ENCODE results near the gene GRID2IP.

DNA sequence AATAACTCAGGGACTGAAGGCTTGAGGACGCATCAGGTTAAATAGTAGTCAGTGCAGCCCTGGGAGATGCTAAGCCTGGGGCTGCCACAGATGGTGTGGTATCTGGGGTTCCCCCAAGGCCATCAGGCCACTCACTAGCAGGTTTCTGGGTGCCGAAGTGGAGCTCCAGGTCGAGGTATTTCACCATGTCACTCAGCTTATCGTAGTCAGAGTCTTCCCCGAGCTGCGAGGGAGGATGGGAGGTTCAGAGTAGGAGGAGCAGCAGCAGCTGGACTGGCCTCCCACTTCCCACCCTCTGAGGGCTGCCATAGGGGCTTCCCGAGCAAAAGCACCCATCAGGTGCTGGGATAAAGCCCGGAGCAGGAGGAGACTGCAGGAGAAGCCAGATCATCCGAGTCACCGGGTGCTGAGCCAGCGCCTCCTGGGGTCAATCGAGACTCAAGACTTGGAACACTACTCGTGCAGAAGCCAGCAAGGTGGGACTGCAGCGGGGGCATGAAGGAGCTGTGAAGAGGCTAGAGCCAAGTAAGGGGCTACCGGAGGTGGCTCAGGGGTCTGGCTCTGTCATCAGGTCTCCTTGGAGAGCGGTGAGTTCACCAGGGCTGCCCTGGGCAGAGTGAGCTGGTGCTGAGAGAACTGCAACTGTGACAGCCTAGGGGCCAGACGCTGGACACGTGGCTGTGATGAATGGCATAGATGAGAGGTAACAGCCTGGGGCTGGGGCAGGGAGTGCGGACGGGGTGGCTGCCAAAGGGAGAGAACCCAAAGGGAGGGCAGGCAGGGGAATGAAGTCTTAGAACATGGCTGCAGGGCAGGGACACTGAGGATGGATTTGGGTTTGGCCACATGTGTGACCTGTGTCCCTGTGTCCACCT lies 45.3 kb downstream of the GRID2IP start:
- TF ChIP-seq, protein P1, sequence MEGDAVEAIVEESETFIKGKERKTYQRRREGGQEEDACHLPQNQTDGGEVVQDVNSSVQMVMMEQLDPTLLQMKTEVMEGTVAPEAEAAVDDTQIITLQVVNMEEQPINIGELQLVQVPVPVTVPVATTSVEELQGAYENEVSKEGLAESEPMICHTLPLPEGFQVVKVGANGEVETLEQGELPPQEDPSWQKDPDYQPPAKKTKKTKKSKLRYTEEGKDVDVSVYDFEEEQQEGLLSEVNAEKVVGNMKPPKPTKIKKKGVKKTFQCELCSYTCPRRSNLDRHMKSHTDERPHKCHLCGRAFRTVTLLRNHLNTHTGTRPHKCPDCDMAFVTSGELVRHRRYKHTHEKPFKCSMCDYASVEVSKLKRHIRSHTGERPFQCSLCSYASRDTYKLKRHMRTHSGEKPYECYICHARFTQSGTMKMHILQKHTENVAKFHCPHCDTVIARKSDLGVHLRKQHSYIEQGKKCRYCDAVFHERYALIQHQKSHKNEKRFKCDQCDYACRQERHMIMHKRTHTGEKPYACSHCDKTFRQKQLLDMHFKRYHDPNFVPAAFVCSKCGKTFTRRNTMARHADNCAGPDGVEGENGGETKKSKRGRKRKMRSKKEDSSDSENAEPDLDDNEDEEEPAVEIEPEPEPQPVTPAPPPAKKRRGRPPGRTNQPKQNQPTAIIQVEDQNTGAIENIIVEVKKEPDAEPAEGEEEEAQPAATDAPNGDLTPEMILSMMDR (IDR thresholded peaks at IDR 0.05), result no peak
- TF ChIP-seq, protein P2, sequence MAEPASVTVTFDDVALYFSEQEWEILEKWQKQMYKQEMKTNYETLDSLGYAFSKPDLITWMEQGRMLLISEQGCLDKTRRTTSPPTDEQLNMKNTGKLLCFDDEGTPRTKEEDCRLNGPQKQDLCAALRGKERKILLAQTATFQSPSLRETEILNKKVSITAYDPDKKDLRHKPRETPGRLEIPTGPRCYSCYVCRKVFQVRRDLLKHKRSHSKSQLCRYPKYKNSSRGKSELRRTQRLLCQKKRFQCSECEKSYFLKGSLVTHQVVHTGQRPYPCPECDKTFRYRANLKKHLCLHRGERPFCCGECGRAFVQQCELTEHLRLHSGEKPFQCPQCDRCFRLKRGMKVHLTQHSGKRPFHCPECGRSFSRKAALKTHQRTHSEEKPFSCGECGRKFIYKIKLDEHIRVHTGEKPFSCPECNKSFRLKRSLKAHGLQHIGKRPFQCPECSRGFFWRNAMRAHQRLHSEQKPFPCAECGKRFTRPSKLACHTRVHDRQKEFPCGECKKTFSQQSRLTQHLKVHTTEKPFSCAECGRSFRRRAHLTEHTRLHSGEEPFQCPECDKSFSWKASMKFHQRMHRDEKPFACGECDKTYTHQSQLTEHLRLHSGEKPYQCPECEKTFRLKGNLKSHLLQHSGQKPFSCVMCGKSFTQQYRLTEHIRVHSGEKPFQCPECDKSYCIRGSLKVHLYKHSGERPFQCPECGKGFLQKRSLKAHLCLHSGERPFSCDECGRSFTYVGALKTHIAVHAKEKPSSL (CRISPR knock-in tag; conservative IDR thresholded peaks at IDR 0.05), result no peak
- no peak for TF ChIP-seq JUN (CRISPR knock-in tag; IDR thresholded peaks at IDR 0.05)
- no peak for TF ChIP-seq GTF2I (CRISPR knock-in tag; conservative IDR thresholded peaks at IDR 0.05)
- TF ChIP-seq, protein P3, sequence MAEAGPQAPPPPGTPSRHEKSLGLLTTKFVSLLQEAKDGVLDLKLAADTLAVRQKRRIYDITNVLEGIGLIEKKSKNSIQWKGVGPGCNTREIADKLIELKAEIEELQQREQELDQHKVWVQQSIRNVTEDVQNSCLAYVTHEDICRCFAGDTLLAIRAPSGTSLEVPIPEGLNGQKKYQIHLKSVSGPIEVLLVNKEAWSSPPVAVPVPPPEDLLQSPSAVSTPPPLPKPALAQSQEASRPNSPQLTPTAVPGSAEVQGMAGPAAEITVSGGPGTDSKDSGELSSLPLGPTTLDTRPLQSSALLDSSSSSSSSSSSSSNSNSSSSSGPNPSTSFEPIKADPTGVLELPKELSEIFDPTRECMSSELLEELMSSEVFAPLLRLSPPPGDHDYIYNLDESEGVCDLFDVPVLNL (CRISPR knock-in tag; IDR thresholded peaks at IDR 0.05; ENCODE audit: borderline replicate concordance, low read depth), result no peak
- TF ChIP-seq NFYB (CRISPR knock-in tag; conservative IDR thresholded peaks at IDR 0.05; ENCODE audit: low read depth), result no peak
- TF ChIP-seq, protein P4, sequence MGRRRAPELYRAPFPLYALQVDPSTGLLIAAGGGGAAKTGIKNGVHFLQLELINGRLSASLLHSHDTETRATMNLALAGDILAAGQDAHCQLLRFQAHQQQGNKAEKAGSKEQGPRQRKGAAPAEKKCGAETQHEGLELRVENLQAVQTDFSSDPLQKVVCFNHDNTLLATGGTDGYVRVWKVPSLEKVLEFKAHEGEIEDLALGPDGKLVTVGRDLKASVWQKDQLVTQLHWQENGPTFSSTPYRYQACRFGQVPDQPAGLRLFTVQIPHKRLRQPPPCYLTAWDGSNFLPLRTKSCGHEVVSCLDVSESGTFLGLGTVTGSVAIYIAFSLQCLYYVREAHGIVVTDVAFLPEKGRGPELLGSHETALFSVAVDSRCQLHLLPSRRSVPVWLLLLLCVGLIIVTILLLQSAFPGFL (CRISPR knock-in tag; IDR thresholded peaks at IDR 0.05; ENCODE audit: borderline replicate concordance), result no peak
- TF ChIP-seq, protein P5, sequence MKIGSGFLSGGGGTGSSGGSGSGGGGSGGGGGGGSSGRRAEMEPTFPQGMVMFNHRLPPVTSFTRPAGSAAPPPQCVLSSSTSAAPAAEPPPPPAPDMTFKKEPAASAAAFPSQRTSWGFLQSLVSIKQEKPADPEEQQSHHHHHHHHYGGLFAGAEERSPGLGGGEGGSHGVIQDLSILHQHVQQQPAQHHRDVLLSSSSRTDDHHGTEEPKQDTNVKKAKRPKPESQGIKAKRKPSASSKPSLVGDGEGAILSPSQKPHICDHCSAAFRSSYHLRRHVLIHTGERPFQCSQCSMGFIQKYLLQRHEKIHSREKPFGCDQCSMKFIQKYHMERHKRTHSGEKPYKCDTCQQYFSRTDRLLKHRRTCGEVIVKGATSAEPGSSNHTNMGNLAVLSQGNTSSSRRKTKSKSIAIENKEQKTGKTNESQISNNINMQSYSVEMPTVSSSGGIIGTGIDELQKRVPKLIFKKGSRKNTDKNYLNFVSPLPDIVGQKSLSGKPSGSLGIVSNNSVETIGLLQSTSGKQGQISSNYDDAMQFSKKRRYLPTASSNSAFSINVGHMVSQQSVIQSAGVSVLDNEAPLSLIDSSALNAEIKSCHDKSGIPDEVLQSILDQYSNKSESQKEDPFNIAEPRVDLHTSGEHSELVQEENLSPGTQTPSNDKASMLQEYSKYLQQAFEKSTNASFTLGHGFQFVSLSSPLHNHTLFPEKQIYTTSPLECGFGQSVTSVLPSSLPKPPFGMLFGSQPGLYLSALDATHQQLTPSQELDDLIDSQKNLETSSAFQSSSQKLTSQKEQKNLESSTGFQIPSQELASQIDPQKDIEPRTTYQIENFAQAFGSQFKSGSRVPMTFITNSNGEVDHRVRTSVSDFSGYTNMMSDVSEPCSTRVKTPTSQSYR (CRISPR knock-in tag; IDR thresholded peaks at IDR 0.05), result no peak
- TF ChIP-seq ZNF232 (CRISPR knock-in tag; IDR thresholded peaks at IDR 0.05), result no peak
- TF ChIP-seq, protein P6, sequence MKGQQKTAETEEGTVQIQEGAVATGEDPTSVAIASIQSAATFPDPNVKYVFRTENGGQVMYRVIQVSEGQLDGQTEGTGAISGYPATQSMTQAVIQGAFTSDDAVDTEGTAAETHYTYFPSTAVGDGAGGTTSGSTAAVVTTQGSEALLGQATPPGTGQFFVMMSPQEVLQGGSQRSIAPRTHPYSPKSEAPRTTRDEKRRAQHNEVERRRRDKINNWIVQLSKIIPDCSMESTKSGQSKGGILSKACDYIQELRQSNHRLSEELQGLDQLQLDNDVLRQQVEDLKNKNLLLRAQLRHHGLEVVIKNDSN (CRISPR knock-in tag; IDR thresholded peaks at IDR 0.05), result no peak
- TF ChIP-seq TEAD4 (CRISPR knock-in tag; IDR thresholded peaks at IDR 0.05), result no peak

Measured in WTC11 (cell line).